Smooth muscle cell (in vitro differentiated cells): Measurements from ENCODE around the gene ITPK1. TPM values are rescaled to one million over a fixed set of nuclear protein-coding genes. Genes with fewer than 3 reads are reported as not detected.
"Not testable (repeated sequence)": the region's sequence is repeated elsewhere in the genome, so short reads cannot be mapped to it uniquely, and the experiment has no call there.

ENCODE experiments used
- DNase-seq: peaks from one replicate; lab custom pipeline; 2025; ENCODE audit not compliant: unreplicated experiment; lab: John Stamatoyannopoulos, UW
- H2AFZ ChIP-seq: fragments of 200-600 bp; sonication (generic); 2 replicates; pipeline ENCODE4 v1.6.0; 2016; ENCODE audit warnings: antibody characterized with exemption, low read depth, mild to moderate bottlenecking
- H3F3A ChIP-seq: fragments of 200-600 bp; sonication (generic); 2 replicates; pipeline ENCODE4 v1.6.0; 2017; ENCODE audit warnings: antibody characterized with exemption, low read depth
- H3K27ac ChIP-seq: fragments of 200-600 bp; sonication (generic); 2 replicates; pipeline ENCODE4 v1.5.1; 2016; ENCODE audit warnings: low read depth, mild to moderate bottlenecking
- H3K27me3 ChIP-seq: fragments of 200-600 bp; sonication (generic); 2 replicates; pipeline ENCODE4 v1.6.1; 2016; ENCODE audit warnings: low read depth, mild to moderate bottlenecking
- H3K36me3 ChIP-seq: fragments of 200-600 bp; sonication (generic); 2 replicates; pipeline ENCODE4 v1.5.1; 2016; ENCODE audit warnings: low read depth
- H3K4me1 ChIP-seq: fragments of 200-600 bp; sonication (generic); 2 replicates; pipeline ENCODE4 v1.5.1; 2016; ENCODE audit warnings: low read depth
- H3K4me2 ChIP-seq: fragments of 200-600 bp; sonication (generic); 2 replicates; pipeline ENCODE4 v1.6.0; 2016; ENCODE audit warnings: mild to moderate bottlenecking
- H3K4me3 ChIP-seq: fragments of 200-600 bp; sonication (generic); 2 replicates; pipeline ENCODE4 v1.5.1; 2016; ENCODE audit warnings: mild to moderate bottlenecking
- H3K79me2 ChIP-seq: fragments of 200-600 bp; sonication (generic); 2 replicates; pipeline ENCODE4 v1.6.0; 2016; ENCODE audit warnings: low read depth, mild to moderate bottlenecking
- H3K9ac ChIP-seq: fragments of 200-600 bp; sonication (generic); 2 replicates; pipeline ENCODE4 v1.6.0; 2016; ENCODE audit warnings: low read depth
- H3K9me3 ChIP-seq: fragments of 200-600 bp; sonication (generic); replicated peaks from 2 replicates; pipeline ENCODE4 v1.5.1; 2016; ENCODE audit warnings: low read depth
- H4K20me1 ChIP-seq: fragments of 200-600 bp; sonication (generic); 2 replicates; pipeline ENCODE4 v1.6.0; 2016; ENCODE audit warnings: low read depth
- WGBS: methylation state at CpG from one replicate; pipeline ENCODE4 v1.1.7; 2016; ENCODE audit warnings: low lambda C conversion rate; 5-methylcytosine and 5-hydroxymethylcytosine counted together
- polyA plus RNA-seq: library from polyadenylated mRNA; unstranded; fragments of >200 nt; fragmentation: Nextera tagmentation; extraction: Ambion mirVana; gene quantifications from 2 replicates; pipeline ENCODE4 v1.2.1, GENCODE V29; 2016
- total RNA-seq: library from RNA; depleted of rRNA; stranded (reverse); fragments of >200 nt; gene quantifications from 2 replicates; pipeline ENCODE4 v1.2.3, GENCODE V29; 2014
- TF ChIP-seq, protein P1 (sequence below): fragments of 200-600 bp; sonication (generic); IDR thresholded peaks from 2 replicates; pipeline ENCODE4 v1.5.1; 2017; ENCODE audit warnings: borderline replicate concordance, mild to moderate bottlenecking, antibody characterized with exemption; ENCODE audit not compliant: insufficient read depth, poor library complexity, severe bottlenecking

The ITPK1 gene
- total and polyA plus RNA-seq, 2 experiments from 2014 or later = 9.2 to 14.2 TPM

DNA sequence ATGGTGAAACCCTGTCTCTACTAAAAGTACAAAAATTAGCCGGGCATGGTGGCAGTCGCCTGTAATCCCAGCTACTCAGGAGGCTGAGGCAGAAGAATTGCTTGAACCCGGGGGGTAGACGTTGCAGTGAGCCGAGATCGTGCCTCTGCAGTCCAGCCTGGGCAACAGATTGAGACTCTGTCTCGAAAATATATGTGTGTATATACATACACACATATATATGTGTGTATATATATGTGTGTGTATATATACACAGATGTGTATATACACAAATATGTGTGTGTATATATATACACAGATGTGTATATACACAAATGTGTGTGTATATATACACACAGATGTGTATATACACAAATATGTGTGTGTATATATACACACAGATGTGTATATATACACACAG, 42.6 kb upstream of the ITPK1 start:
- 97% methylated on average over 7 of the region's 7 CpGs for WGBS
- H3K9ac ChIP-seq, H3K4me1 ChIP-seq, H3K9me3 ChIP-seq, H4K20me1 ChIP-seq, H3F3A ChIP-seq, H3K79me2 ChIP-seq, H3K27ac ChIP-seq, H3K27me3 ChIP-seq, H3K4me2 ChIP-seq, H3K4me3 ChIP-seq, H2AFZ ChIP-seq, H3K36me3 ChIP-seq, DNase-seq: not testable (repeated sequence)

DNA sequence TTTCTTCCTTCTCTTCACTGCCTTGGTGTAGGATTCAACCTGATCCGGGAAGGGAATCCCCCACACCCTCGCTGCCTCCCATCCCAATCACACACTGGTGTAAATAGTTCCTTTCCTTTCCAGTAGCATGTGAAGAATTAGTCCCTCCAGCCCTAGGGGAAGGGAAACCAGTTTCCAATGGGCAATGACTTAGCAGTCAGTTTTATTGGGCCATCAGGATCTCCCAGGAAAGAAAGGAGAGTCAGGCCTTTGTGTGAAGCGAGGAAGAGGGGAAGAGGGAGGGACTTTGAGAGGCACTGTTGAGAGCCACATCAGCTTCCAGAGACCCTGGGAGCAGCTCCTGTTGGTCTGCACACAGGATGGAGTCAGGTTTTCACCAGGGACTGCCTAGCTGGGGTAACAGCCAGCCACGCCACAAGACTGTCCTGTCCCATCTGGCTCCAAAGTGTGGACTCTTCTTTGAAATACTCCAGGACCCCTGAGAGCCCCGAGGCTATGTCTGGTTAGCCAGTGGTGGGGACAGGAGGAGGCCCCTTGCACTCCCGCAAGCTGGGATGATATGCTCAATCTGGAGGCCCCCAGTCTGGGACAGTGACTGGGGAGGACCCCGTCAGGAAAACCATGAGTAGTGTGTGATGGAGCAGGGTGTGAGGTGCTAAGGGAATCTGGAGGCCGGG, 41.1 kb upstream of the ITPK1 start:
- Histone ChIP-seq H3K36me3 (no peaks in the 10 kb centered on the region), H3K27me3 (no peaks in the 10 kb centered on the region), H3K27ac (no peak overlapping the region), H2AFZ (no peak overlapping the region), H3K79me2 (no peaks in the 10 kb centered on the region), H3K9me3 (no peaks in the 10 kb centered on the region), H3K4me2 (no peak overlapping the region), H3K4me1 (no peaks in the 10 kb centered on the region), H3K4me3 (no peak overlapping the region), H3F3A (no peaks in the 10 kb centered on the region), H3K9ac (no peak overlapping the region), H4K20me1 (no peaks in the 10 kb centered on the region)
- 77% methylated on average over 8 of the region's 8 CpGs for WGBS
- TF ChIP-seq, protein P1, sequence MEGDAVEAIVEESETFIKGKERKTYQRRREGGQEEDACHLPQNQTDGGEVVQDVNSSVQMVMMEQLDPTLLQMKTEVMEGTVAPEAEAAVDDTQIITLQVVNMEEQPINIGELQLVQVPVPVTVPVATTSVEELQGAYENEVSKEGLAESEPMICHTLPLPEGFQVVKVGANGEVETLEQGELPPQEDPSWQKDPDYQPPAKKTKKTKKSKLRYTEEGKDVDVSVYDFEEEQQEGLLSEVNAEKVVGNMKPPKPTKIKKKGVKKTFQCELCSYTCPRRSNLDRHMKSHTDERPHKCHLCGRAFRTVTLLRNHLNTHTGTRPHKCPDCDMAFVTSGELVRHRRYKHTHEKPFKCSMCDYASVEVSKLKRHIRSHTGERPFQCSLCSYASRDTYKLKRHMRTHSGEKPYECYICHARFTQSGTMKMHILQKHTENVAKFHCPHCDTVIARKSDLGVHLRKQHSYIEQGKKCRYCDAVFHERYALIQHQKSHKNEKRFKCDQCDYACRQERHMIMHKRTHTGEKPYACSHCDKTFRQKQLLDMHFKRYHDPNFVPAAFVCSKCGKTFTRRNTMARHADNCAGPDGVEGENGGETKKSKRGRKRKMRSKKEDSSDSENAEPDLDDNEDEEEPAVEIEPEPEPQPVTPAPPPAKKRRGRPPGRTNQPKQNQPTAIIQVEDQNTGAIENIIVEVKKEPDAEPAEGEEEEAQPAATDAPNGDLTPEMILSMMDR = no peak
- no peak for DNase-seq

DNA sequence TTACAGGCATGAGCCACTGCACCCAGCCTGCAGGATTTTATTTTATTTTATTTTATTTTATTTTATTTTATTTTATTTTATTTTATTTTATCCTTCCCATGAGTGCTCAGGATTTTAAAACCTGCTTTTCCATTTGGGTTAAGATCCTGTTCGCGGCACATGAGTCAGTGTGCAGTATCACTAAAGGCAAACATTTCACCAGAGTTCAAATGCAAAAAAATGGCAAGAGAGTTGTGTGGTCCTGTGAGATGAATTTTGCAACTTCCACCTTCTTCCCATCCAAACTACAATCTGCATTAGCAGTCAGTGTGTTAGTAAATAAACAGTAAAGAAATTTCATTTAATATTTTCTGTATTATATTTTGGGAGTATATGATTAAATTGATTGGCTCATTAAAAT, 39.9 kb upstream of the ITPK1 start:
- Histone ChIP-seq H4K20me1 (no peaks in the 10 kb centered on the region), H3K4me2 (no peak overlapping the region)

DNA sequence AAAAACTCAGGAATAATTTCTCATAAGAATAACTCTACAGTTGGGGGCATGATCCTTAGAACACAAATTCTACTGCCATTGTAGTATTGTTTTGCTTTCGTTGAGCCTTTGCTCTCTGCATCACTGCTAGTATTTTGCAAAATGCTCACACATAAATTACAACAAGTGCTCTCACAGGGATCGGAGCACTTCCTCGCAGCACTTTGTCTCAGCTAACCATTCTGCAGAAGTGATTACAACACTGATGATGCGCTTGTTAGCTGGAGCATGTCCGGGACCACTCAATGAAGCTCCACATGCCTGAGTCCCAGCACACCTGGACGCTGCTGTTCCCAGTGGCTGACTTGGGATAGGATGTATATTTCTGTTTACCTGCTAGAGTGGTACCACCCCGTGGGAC, 37.4 kb upstream of the ITPK1 start:
- Histone ChIP-seq H3K4me2 (no peak overlapping the region), H2AFZ (no peak overlapping the region), H3K4me1 (peaks cover 7% of the 10 kb centered on the region), H3K27me3 (no peaks in the 10 kb centered on the region), H3K4me3 (no peak overlapping the region), H3K9ac (no peak overlapping the region), H3K9me3 (no peaks in the 10 kb centered on the region), H3K27ac (no peak overlapping the region), H3K79me2 (no peaks in the 10 kb centered on the region), H4K20me1 (no peaks in the 10 kb centered on the region), H3K36me3 (no peaks in the 10 kb centered on the region), H3F3A (no peaks in the 10 kb centered on the region)
- TF ChIP-seq, protein P1 = no peak
- 92% methylated on average over 7 of the region's 7 CpGs for WGBS
- DNase-seq = no peak

More for the DNA sequence above, 39.9 kb upstream of the ITPK1 start:
- no peaks in the 10 kb centered on the region for H3K36me3 ChIP-seq
- H3K27me3 ChIP-seq = no peaks in the 10 kb centered on the region
- H2AFZ ChIP-seq = no peak overlapping the region
- H3K9me3 ChIP-seq = no peaks in the 10 kb centered on the region
- 97% methylated on average over 2 of the region's 2 CpGs for WGBS
- H3K9ac ChIP-seq = no peak overlapping the region
- TF ChIP-seq, protein P1 = no peak
- no peak for DNase-seq
- no peak overlapping the region for H3K27ac ChIP-seq
- H3K4me3 ChIP-seq = no peak overlapping the region
- H3F3A ChIP-seq = no peaks in the 10 kb centered on the region
- H3K79me2 ChIP-seq = no peaks in the 10 kb centered on the region
- H3K4me1 ChIP-seq = peaks cover 4% of the 10 kb centered on the region
